ENCODE measurements around the gene SOWAHA.

The SOWAHA gene

DNA sequence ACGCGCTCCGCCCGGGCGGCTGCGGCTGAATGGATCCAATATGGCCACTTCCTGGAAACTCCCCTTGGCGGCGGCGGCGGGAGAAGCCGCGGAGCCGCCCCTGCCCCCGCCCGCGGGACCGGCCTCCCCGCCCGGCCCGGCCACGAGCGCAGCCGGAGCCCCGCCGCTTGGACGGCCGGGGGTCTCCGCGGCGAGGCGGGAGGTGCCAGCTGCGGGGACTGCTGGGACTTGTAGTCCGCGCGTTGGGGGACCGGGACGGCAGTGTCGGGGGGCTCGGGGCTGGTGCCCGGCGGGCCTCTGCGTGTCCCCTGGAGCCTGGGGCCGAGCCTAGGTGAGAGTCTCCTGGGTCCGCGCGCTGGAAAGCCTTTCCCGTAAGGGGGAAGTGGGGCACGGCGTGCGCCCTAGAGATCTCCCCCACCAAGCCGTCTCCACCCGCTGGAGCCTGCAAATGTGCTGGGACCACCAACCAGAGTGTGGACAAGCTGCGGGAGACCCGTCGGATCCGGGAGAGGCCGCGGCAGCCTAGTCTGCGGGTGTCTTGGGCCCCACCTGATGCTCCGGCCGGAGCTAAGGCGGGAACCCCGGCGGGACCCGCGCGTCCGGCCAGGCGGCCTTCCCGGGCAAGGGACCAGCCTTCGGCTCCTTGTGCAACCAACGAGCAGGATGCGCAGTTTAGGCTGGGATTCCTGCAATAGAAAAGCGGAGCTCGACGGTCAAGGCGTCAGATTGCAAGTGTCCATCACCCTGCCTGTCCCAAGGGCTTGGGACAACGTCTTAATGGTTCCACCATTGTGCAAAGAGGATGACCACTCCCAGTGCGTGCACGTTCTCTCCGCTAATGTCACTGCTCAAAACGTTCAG lies 35.7 kb upstream of the SOWAHA start, which contains the start of gene SEPTIN8:
Gene SEPTIN8 (minus strand): TSS at position 31 of the 861 bp plus-strand sequence. CDS start 102 bp downstream, outside the sequence.
- H3K27ac ChIP-seq: peak within 1 kb of the TSS; percentile 67
- TF ChIP-seq, protein P1, sequence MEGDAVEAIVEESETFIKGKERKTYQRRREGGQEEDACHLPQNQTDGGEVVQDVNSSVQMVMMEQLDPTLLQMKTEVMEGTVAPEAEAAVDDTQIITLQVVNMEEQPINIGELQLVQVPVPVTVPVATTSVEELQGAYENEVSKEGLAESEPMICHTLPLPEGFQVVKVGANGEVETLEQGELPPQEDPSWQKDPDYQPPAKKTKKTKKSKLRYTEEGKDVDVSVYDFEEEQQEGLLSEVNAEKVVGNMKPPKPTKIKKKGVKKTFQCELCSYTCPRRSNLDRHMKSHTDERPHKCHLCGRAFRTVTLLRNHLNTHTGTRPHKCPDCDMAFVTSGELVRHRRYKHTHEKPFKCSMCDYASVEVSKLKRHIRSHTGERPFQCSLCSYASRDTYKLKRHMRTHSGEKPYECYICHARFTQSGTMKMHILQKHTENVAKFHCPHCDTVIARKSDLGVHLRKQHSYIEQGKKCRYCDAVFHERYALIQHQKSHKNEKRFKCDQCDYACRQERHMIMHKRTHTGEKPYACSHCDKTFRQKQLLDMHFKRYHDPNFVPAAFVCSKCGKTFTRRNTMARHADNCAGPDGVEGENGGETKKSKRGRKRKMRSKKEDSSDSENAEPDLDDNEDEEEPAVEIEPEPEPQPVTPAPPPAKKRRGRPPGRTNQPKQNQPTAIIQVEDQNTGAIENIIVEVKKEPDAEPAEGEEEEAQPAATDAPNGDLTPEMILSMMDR (conservative IDR thresholded peaks at IDR 0.05): no peak
- peak; percentile 34; the same call in 1 of the 2 replicates for TF ChIP-seq ZFX (IDR thresholded peaks at IDR 0.05)

DNA sequence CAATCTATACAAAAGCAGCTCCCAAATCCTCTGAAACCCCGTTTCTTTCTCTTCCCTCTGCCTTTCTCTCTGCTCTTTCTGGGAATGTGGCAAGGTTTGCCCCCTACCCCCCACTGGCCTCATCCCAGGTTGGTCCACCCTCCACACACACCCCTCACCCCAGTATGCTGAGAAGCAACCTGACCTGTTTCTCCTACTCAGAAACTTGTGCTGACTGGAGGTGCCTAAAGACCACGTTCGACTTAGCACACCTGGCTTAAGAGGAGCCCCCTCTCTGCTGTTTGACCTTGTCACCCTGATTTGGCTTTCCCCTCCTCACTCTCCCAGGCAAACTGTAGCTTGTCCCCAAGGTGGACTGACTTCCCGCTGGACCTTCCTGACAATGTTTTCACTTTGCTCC lies 35.0 kb upstream of the SOWAHA start:
- peak overlapping the region; percentile 67; the same call in 1 of the 2 replicates for H3K27ac ChIP-seq
- TF ChIP-seq, protein P1 (conservative IDR thresholded peaks at IDR 0.05): no peak
- TF ChIP-seq ZFX (IDR thresholded peaks at IDR 0.05): no peak

DNA sequence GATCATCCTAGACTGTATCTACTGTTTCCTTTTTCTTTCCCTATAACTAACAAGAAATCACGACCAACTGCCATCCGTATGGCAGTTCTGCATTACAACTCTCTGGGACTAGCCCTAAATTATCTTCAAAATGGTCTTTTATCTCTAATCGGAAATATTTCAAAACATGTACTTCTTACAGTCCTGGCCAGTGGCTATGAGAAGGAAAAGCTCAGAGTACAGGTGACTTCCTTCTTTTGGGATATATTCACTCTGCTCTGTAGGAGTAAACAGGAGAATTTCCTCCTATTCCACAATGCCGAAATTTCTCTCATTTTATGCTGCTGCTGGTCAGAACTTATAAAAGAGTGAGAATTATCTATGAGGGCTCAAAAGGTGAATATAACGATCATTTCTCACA lies 34.2 kb upstream of the SOWAHA start:
- TF ChIP-seq ZFX (IDR thresholded peaks at IDR 0.05): no peak
- TF ChIP-seq, protein P1 (conservative IDR thresholded peaks at IDR 0.05): no peak
- no peak overlapping the region for H3K27ac ChIP-seq

DNA sequence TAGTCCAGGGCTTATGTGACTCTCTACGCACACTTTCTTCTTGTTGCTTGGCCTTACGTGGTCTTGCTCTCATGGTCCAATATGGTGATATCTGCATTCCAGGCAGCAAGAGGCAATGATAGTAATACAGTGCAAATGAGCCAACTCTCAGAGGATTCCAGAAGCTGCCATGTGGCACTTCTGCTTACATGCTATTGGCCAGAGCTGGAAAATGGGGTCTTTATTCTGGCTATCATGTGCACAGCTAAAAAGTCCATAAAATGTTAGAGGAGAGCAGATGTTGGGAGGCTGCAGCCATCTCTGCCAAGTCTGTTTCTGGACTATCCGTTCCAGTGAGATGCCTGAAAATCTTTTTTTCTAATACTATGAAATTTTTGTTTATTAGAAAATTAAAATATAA lies 33.1 kb upstream of the SOWAHA start:
- TF ChIP-seq, protein P1 (conservative IDR thresholded peaks at IDR 0.05): no peak
- TF ChIP-seq ZFX (IDR thresholded peaks at IDR 0.05): no peak
- no peak overlapping the region for H3K27ac ChIP-seq

DNA sequence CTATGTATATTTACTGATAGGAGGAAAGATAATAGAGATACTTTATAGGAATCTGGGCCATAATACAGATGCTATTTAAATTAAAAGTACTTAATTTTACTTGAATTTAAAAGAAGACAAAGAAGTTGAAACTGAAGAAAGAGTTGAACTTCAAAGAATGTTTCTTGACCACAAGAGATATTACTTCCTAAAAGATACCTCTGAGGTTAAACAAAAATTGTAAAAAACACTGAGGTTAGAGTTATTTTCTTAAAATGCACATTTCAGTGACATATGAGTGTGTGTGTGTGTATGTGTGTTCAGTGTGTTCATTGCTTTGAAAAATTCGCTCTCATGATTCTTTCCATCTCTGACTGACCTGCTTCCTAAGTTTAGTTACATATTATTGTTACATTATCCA lies 32.5 kb upstream of the SOWAHA start:
- no peak overlapping the region for H3K27ac ChIP-seq
- TF ChIP-seq ZFX (IDR thresholded peaks at IDR 0.05): no peak
- TF ChIP-seq, protein P1 (conservative IDR thresholded peaks at IDR 0.05): no peak

DNA sequence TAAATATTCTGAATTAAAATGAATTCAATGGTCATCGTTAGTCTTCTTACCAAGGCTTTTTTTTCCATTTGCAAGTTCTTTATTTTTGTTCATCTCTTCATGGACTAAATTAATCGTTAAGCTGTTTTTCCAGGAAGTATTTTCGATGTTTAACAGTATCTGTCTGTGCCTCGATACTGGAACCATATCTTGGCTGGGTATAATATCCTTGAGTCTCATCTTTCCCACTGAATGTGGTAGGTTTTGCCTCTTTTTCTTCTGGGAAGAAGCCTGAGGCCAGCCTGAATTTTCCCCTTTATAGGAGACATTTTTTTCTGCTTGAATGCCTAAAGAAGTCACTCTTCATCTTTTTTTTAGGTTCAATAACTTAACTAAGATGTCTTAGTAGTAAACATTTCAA lies 32.1 kb upstream of the SOWAHA start:
- TF ChIP-seq ZFX (IDR thresholded peaks at IDR 0.05): no peak
- TF ChIP-seq, protein P1 (conservative IDR thresholded peaks at IDR 0.05): no peak

DNA sequence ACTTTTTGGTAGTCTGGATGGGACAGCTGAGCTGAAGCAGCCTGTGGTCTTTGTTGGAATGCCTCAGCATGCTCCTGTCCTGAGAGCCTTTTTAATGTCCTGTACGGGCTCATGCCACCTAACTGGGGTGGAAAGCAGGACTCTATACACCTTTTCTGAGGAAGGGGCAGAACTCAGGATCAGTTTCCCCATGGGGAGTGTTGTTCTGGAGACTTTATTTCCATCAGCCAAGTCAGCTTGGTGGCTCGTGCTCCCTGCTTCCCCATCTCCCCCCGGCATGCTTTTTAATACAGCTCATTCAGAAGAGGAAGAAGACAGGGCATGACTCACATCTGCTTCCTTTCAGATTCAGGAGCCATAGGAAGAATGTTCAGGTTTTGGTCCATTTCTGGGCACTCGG lies 31.0 kb upstream of the SOWAHA start:
- TF ChIP-seq ZFX (IDR thresholded peaks at IDR 0.05): no peak
- TF ChIP-seq, protein P1 (conservative IDR thresholded peaks at IDR 0.05): no peak
- H3K27ac ChIP-seq: no peak overlapping the region

More for the DNA sequence above, 32.1 kb upstream of the SOWAHA start:
- no peak overlapping the region for H3K27ac ChIP-seq

Measured in C4-2B (cell line).